ENCODE data around the gene ITM2B.

Gene ITM2B

DNA sequence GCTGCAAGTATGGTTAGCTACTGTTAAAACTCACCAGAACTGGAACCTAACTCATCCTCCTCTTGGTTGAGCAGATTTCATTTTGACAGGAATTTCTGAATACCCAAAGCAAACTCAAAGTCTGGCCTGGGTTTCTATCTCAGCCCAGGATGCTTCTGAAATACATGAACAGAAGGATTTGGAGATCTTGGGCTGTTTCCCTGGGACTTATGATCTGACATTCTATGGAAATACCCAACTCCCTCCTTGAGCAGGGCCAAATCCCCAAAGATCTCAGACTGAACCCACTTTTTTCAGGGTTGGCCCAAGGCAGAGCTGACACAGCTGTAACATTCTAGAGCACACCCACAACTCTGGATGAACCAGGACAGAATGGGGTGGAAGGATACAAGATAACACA is 1.1 kb upstream of the ITM2B start:
- H3K9me3 ChIP-seq (ENCODE audit: control insufficient read depth, insufficient read depth, low read depth, low read length): no peaks in the 10 kb centered on the region
- H3K4me3 ChIP-seq (ENCODE audit: low read depth, low read length): no peak overlapping the region
- H3K36me3 ChIP-seq (ENCODE audit: control insufficient read depth in 2 of 2, insufficient read depth in 1 of 2, low read length in 2 of 2): no peaks in the 10 kb centered on the region
- no peak overlapping the region for H3K27ac ChIP-seq (ENCODE audit: extremely low read depth, low read depth, low read length)
- POLR2A ChIA-PET: no interaction called here
- peaks cover 10% of the 10 kb centered on the region for H3K4me1 ChIP-seq (ENCODE audit: control insufficient read depth, insufficient read depth, low read length)
- CTCF ChIA-PET: interaction anchor here (0.6 to 1.4 kb wide), 3 partner anchors 15 to 349 kb away, joined by 3 to 6 read pairs (median 3); no protein-coding TSS in a partner anchor
- TF ChIP-seq ZNF341 (tag by site-specific recombination; IDR thresholded peaks at IDR 0.05; ENCODE audit: low read depth) (peak; percentile 22; the same call in 1 of the 2 replicates), ZNF548 (tag by site-specific recombination; IDR thresholded peaks at IDR 0.05) (no peak)

DNA sequence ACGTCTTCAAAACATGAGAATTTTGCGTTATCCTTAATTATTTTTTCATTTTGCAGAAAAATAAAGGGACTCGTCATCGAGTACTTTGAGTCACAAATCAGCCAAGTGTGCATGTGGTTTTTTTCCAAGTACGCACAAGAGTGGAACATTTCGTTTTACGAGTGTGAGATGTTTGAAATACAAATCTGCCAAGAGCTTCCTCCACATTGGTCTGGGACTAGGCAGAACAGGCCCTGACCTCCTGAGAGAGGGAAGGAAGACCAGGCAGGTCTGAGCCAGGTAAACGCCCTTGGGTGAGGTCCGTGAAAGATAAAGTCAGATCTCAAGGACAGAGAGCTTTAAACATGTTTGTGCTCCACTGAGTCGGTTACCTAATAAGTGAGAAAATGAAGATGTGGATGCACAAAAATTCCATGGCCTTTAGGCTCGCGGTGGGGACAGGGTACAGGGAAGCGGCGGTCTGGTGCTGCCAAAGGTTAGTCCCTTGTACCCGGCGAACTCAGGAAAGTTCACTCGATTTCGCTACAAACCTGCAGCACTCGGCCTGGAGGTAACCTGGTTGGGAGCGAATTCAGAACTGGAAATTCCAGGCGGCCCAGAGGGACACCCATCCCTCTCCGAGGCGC is 473 bp upstream of the ITM2B start:
- ChIA-PET CTCF (interaction anchor here (0.6 to 1.4 kb wide), 4 partner anchors 14 to 1048 kb away, joined by 3 to 6 read pairs (median 3); no protein-coding TSS in a partner anchor), POLR2A (interaction anchor here (0.5 to 1.1 kb wide), 7 partner anchors 10 to 300 kb away, joined by 3 to 6 read pairs (median 3); partner anchors contain the start of genes MED4, NUDT15 and RCBTB2)
- H3K36me3 ChIP-seq (ENCODE audit: control insufficient read depth in 2 of 2, insufficient read depth in 1 of 2, low read length in 2 of 2): no peaks in the 10 kb centered on the region
- 0 out of 2 replicates have a peak overlapping the region, but pooled peaks have one; percentile 32 for H3K27ac ChIP-seq (ENCODE audit: extremely low read depth, low read depth, low read length)
- H3K4me1 ChIP-seq (ENCODE audit: control insufficient read depth, insufficient read depth, low read length): peaks cover 10% of the 10 kb centered on the region
- H3K9me3 ChIP-seq (ENCODE audit: control insufficient read depth, insufficient read depth, low read depth, low read length): no peaks in the 10 kb centered on the region
- peak overlapping the region; percentile 90 for H3K4me3 ChIP-seq (ENCODE audit: low read depth, low read length)
- TF ChIP-seq ZNF777 (tag by site-specific recombination; IDR thresholded peaks at IDR 0.05; ENCODE audit: borderline replicate concordance): no peak
- TF ChIP-seq ZNF623 (tag by site-specific recombination; IDR thresholded peaks at IDR 0.05): no peak
- peak; percentile 94 for TF ChIP-seq ZNF423 (tag by site-specific recombination; IDR thresholded peaks at IDR 0.05)
- no peak for TF ChIP-seq ZNF629 (tag by site-specific recombination; IDR thresholded peaks at IDR 0.05)
- 0 out of 2 replicates have a peak, but pooled peaks have one; percentile 39 for TF ChIP-seq ZFP69B (tag by site-specific recombination; IDR thresholded peaks at IDR 0.05)
- TF ChIP-seq ZNF311 (tag by site-specific recombination; IDR thresholded peaks at IDR 0.05; ENCODE audit: borderline replicate concordance): no peak
- no peak for TF ChIP-seq SETDB1 (IDR thresholded peaks at IDR 0.05; ENCODE audit: insufficient read length, low read length)
- TF ChIP-seq, protein P1, sequence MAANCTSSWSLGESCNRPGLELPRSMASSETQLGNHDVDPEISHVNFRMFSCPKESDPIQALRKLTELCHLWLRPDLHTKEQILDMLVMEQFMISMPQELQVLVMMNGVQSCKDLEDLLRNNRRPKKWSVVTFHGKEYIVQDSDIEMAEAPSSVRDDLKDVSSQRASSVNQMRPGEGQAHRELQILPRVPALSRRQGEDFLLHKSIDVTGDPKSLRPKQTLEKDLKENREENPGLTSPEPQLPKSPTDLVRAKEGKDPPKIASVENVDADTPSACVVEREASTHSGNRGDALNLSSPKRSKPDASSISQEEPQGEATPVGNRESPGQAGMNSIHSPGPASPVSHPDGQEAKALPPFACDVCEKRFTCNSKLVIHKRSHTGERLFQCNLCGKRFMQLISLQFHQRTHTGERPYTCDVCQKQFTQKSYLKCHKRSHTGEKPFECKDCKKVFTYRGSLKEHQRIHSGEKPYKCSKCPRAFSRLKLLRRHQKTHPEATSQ (tag by site-specific recombination; IDR thresholded peaks at IDR 0.05): no peak
- no peak for TF ChIP-seq ZNF610 (tag by site-specific recombination; IDR thresholded peaks at IDR 0.05; ENCODE audit: borderline replicate concordance)
- TF ChIP-seq KLF1 (tag by site-specific recombination; IDR thresholded peaks at IDR 0.05): no peak; the same call in 1 of the 2 replicates
- TF ChIP-seq, protein P2, sequence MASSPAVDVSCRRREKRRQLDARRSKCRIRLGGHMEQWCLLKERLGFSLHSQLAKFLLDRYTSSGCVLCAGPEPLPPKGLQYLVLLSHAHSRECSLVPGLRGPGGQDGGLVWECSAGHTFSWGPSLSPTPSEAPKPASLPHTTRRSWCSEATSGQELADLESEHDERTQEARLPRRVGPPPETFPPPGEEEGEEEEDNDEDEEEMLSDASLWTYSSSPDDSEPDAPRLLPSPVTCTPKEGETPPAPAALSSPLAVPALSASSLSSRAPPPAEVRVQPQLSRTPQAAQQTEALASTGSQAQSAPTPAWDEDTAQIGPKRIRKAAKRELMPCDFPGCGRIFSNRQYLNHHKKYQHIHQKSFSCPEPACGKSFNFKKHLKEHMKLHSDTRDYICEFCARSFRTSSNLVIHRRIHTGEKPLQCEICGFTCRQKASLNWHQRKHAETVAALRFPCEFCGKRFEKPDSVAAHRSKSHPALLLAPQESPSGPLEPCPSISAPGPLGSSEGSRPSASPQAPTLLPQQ (tag by site-specific recombination; IDR thresholded peaks at IDR 0.05): no peak
- no peak for TF ChIP-seq GFI1B (tag by site-specific recombination; IDR thresholded peaks at IDR 0.05)
- TF ChIP-seq ZNF335 (tag by site-specific recombination; conservative IDR thresholded peaks at IDR 0.05): peak; percentile 82
- TF ChIP-seq, protein P3, sequence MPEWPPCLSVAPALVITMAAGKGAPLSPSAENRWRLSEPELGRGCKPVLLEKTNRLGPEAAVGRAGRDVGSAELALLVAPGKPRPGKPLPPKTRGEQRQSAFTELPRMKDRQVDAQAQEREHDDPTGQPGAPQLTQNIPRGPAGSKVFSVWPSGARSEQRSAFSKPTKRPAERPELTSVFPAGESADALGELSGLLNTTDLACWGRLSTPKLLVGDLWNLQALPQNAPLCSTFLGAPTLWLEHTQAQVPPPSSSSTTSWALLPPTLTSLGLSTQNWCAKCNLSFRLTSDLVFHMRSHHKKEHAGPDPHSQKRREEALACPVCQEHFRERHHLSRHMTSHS (tag by site-specific recombination; IDR thresholded peaks at IDR 0.05): no peak
- TF ChIP-seq EGR2 (tag by site-specific recombination; IDR thresholded peaks at IDR 0.05; ENCODE audit: low read depth): no peak
- TF ChIP-seq ZNF24 (tag by site-specific recombination; IDR thresholded peaks at IDR 0.05): no peak
- TF ChIP-seq ZFHX2 (tag by site-specific recombination; conservative IDR thresholded peaks at IDR 0.05): no peak
- TF ChIP-seq ZNF391 (tag by site-specific recombination; IDR thresholded peaks at IDR 0.05; ENCODE audit: borderline replicate concordance, low read depth): no peak
- TF ChIP-seq ZSCAN16 (tag by site-specific recombination; IDR thresholded peaks at IDR 0.05): no peak
- TF ChIP-seq ZNF776 (tag by site-specific recombination; IDR thresholded peaks at IDR 0.05; ENCODE audit: borderline replicate concordance): no peak
- TF ChIP-seq ZNF157 (tag by site-specific recombination; IDR thresholded peaks at IDR 0.05): no peak
- no peak for TF ChIP-seq TRIM28 (IDR thresholded peaks at IDR 0.05; ENCODE audit: borderline replicate concordance, low read length)
- no peak for TF ChIP-seq SP2 (tag by site-specific recombination; IDR thresholded peaks at IDR 0.05)
- TF ChIP-seq IKZF3 (tag by site-specific recombination; IDR thresholded peaks at IDR 0.05): 0 out of 2 replicates have a peak, but pooled peaks have one; percentile 29
- no peak for TF ChIP-seq BCL11B (tag by site-specific recombination; IDR thresholded peaks at IDR 0.05; ENCODE audit: low read depth)

All from HEK293 (cell line).